Large intestine (tissue), 1 donor: ENCODE data around the gene PWP1. TPM values are rescaled to one million over a fixed set of nuclear protein-coding genes. Genes with fewer than 3 reads are reported as not detected.

Source experiments
- polyA plus RNA-seq: library from polyadenylated mRNA; unstranded; fragments of 120-200 nt; gene quantifications from one replicate; pipeline ENCODE4 v1.2.1, GENCODE V29; 2013

The PWP1 gene
- polyA plus RNA-seq, 1 donor, result 36.9 TPM

Other genes with a start within 250 kb of the PWP1 start
- gene PRDM4, start 75.3 kb downstream of the PWP1 start, polyA plus RNA-seq, result 29.8 TPM
- gene ASCL4, start 88.9 kb downstream of the PWP1 start, polyA plus RNA-seq, result 0.03 TPM